Stimulated activated CD8-positive, alpha-beta memory T cell treated with anti-CD3 and anti-CD28 coated beads, Interleukin-7, amount 100 ng/mL, for 48 hours (primary cell): Measurements from ENCODE around the gene ALDH1A2.
"Not testable (repeated sequence)": the region's sequence is repeated elsewhere in the genome, so short reads cannot be mapped to it uniquely, and the experiment has no call there.

Experiments used
- DNase-seq, 2 donors: peaks; one replicate each; pipeline ENCODE4 v3.0.0-alpha.2; 2020; ENCODE audit warnings: low read depth in 1 of 2; ENCODE audit errors: extremely low read depth in 1 of 2

The ALDH1A2 gene

GRCh38 chr15:58043192-58043903 lies 22.2 kb downstream of the ALDH1A2 start:
- DNase-seq: no peak

- DNase-seq: no peak
Observed at GRCh38 chr15:58042006-58042405, 23.5 kb downstream of the ALDH1A2 start.

- DNase-seq: no peak
Observed at GRCh38 chr15:58040150-58040549, 25.4 kb downstream of the ALDH1A2 start.

- DNase-seq: no peak
Observed at GRCh38 chr15:58039079-58040035, 26.2 kb downstream of the ALDH1A2 start.

GRCh38 chr15:58038426-58039078 lies 27.0 kb downstream of the ALDH1A2 start:
- DNase-seq: no peak

- DNase-seq: no peak
Observed at GRCh38 chr15:58037723-58038301, 27.7 kb downstream of the ALDH1A2 start.

- DNase-seq: no peak
Observed at GRCh38 chr15:58036579-58036978, 28.9 kb downstream of the ALDH1A2 start.

GRCh38 chr15:58028392-58028791 lies 37.1 kb downstream of the ALDH1A2 start:
- DNase-seq: not testable (repeated sequence)

GRCh38 chr15:58026552-58026951 lies 39.0 kb downstream of the ALDH1A2 start:
- no peak for DNase-seq

GRCh38 chr15:58026051-58026450 lies 39.5 kb downstream of the ALDH1A2 start:
- DNase-seq: no peak

GRCh38 chr15:58021332-58022230 lies 43.9 kb downstream of the ALDH1A2 start:
- DNase-seq: no peak

GRCh38 chr15:58019503-58020376 lies 45.8 kb downstream of the ALDH1A2 start:
- no peak for DNase-seq

GRCh38 chr15:58017869-58018268 lies 47.6 kb downstream of the ALDH1A2 start:
- DNase-seq: no peak

- no peak for DNase-seq
Observed at GRCh38 chr15:58016581-58017175, 48.8 kb downstream of the ALDH1A2 start.

- DNase-seq: no peak
Observed at GRCh38 chr15:58015565-58015964, 49.9 kb downstream of the ALDH1A2 start.

GRCh38 chr15:58014470-58014869 lies 51.0 kb downstream of the ALDH1A2 start:
- no peak for DNase-seq

- no peak for DNase-seq
Observed at GRCh38 chr15:58014040-58014439, 51.5 kb downstream of the ALDH1A2 start.

GRCh38 chr15:58010983-58011382 lies 54.5 kb downstream of the ALDH1A2 start:
- DNase-seq: no peak

GRCh38 chr15:58003810-58004209 lies 61.7 kb downstream of the ALDH1A2 start:
- no peak for DNase-seq
